Neural cell (in vitro differentiated cells): ENCODE measurements around the gene TIMM13.

Experiments used
- EP300 ChIP-seq: fragments of 450-650 bp; conservative IDR thresholded peaks from 2 replicates; pipeline ENCODE4 v1.6.1; 2014; ENCODE audit warnings: antibody characterized with exemption, mild to moderate bottlenecking, moderate library complexity; ENCODE audit not compliant: poor library complexity, severe bottlenecking
- EZH2 ChIP-seq: fragments of 200-600, 300-800 bp; shearing (Covaris generic), sonication (generic); IDR thresholded peaks from 2 replicates; pipeline ENCODE4 v1.6.1; 2014; ENCODE audit warnings: antibody characterized with exemption, low read length, borderline replicate concordance, mild to moderate bottlenecking; ENCODE audit not compliant: insufficient read depth, poor library complexity, severe bottlenecking
- MXI1 ChIP-seq: fragments of 450-650 bp; conservative IDR thresholded peaks from 2 replicates; pipeline ENCODE4 v1.6.1; 2014; ENCODE audit warnings: antibody characterized with exemption, mild to moderate bottlenecking; ENCODE audit not compliant: poor library complexity, severe bottlenecking
- POLR2AphosphoS5 ChIP-seq: IDR thresholded peaks from 2 replicates; pipeline ENCODE4 v1.6.1; 2012
- TF ChIP-seq, protein P1 (sequence below): fragments of 450-650 bp; IDR thresholded peaks from 2 replicates; pipeline ENCODE4 v1.5.1; 2014; ENCODE audit warnings: antibody characterized with exemption, mild to moderate bottlenecking, moderate library complexity; ENCODE audit not compliant: poor library complexity, severe bottlenecking
- TF ChIP-seq, protein P2 (sequence below): IDR thresholded peaks from 2 replicates; pipeline ENCODE4 v1.6.1; 2012; ENCODE audit warnings: borderline replicate concordance

DNA sequence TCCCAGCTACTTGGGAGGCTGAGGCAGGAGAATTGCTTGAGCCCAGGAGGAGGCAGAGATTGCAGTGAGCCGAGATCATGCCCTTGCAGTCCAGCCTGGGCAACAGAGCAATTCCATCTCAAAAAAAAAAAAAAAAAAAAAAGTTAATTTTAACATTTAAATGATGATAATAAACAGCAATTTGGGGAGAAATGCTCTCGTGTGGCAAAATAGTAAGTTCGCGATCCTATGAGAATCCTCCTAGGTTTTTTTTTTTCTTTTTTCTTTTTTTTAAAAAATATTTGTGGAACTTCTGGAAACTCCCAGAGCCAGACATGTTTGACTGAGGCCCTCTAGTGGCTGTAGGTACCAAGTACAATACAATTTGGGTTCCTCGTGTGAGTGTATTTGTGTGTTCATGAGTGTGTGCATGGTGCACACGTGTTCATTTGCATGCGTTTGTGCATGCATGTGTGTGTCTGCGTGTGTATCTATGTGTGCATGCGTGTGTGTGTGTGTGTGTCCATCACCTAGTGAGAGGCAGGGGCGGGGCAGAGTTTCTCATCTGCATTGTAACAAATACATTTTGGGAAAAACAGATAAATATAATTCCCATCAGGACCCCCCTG lies 36.2 kb downstream of the TIMM13 start:
- TF ChIP-seq, protein P1, sequence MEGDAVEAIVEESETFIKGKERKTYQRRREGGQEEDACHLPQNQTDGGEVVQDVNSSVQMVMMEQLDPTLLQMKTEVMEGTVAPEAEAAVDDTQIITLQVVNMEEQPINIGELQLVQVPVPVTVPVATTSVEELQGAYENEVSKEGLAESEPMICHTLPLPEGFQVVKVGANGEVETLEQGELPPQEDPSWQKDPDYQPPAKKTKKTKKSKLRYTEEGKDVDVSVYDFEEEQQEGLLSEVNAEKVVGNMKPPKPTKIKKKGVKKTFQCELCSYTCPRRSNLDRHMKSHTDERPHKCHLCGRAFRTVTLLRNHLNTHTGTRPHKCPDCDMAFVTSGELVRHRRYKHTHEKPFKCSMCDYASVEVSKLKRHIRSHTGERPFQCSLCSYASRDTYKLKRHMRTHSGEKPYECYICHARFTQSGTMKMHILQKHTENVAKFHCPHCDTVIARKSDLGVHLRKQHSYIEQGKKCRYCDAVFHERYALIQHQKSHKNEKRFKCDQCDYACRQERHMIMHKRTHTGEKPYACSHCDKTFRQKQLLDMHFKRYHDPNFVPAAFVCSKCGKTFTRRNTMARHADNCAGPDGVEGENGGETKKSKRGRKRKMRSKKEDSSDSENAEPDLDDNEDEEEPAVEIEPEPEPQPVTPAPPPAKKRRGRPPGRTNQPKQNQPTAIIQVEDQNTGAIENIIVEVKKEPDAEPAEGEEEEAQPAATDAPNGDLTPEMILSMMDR: peak; percentile 87
- TF ChIP-seq EZH2 (no peak), MXI1 (peak; percentile 89), EP300 (no peak), POLR2AphosphoS5 (no peak)
- TF ChIP-seq, protein P2, sequence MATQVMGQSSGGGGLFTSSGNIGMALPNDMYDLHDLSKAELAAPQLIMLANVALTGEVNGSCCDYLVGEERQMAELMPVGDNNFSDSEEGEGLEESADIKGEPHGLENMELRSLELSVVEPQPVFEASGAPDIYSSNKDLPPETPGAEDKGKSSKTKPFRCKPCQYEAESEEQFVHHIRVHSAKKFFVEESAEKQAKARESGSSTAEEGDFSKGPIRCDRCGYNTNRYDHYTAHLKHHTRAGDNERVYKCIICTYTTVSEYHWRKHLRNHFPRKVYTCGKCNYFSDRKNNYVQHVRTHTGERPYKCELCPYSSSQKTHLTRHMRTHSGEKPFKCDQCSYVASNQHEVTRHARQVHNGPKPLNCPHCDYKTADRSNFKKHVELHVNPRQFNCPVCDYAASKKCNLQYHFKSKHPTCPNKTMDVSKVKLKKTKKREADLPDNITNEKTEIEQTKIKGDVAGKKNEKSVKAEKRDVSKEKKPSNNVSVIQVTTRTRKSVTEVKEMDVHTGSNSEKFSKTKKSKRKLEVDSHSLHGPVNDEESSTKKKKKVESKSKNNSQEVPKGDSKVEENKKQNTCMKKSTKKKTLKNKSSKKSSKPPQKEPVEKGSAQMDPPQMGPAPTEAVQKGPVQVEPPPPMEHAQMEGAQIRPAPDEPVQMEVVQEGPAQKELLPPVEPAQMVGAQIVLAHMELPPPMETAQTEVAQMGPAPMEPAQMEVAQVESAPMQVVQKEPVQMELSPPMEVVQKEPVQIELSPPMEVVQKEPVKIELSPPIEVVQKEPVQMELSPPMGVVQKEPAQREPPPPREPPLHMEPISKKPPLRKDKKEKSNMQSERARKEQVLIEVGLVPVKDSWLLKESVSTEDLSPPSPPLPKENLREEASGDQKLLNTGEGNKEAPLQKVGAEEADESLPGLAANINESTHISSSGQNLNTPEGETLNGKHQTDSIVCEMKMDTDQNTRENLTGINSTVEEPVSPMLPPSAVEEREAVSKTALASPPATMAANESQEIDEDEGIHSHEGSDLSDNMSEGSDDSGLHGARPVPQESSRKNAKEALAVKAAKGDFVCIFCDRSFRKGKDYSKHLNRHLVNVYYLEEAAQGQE: no peak
